Measurements from ENCODE around the gene ZDHHC8. TPM values are rescaled to one million over a fixed set of nuclear protein-coding genes. Genes with fewer than 3 reads are reported as not detected.

The ZDHHC8 gene
- total RNA-seq, 1 experiment from 2014 or later: 89.3 TPM

GRCh38 chr22:20127318-20127868 lies 4.2 kb upstream of the ZDHHC8 start (continued):
- TF ChIP-seq RAD21 (IDR thresholded peaks at IDR 0.05; ENCODE audit: low read depth): no peak
- TF ChIP-seq ELF1 (IDR thresholded peaks at IDR 0.05; ENCODE audit: borderline replicate concordance, low read depth): no peak
- TF ChIP-seq POLR2AphosphoS5 (IDR thresholded peaks at IDR 0.05; ENCODE audit: low read depth, low read length): no peak
- TF ChIP-seq SIN3A (IDR thresholded peaks at IDR 0.05; ENCODE audit: low read depth): no peak
- TF ChIP-seq JUND (IDR thresholded peaks at IDR 0.05): no peak
- no peak for TF ChIP-seq TCF7L2 (IDR thresholded peaks at IDR 0.05; ENCODE audit: borderline replicate concordance, extremely low read depth, insufficient read depth, insufficient read length)
- TF ChIP-seq ZFX (IDR thresholded peaks at IDR 0.05): no peak

GRCh38 chr22:20127869-20128618 lies 3.6 kb upstream of the ZDHHC8 start:
- H3K9me2 ChIP-seq (ENCODE audit: insufficient read depth): no peaks in the 10 kb centered on the region
- no peak overlapping the region for H3K4me3 ChIP-seq (replicated peaks in 1 of 2; ENCODE audit: low read depth in 1 of 2, low read length in 2 of 2)
- H3K4me2 ChIP-seq (ENCODE audit: low read length): no peak overlapping the region
- CTCF ChIA-PET: no interaction called here
- H2AFZ ChIP-seq (ENCODE audit: low read depth, low read length, poor library complexity, severe bottlenecking): no peak overlapping the region
- no peak overlapping the region for H3K9ac ChIP-seq (ENCODE audit: low read length)
- intact Hi-C loops (cut with micrococcal nuclease): no loop called here
- H3K36me3 ChIP-seq (ENCODE audit: control insufficient read depth in 1 of 2, insufficient read depth in 2 of 2, low read length in 2 of 2): peaks cover 19 to 34% of the 10 kb centered on the region in 2 experiments; a peak in 3 of 4 replicates
- RAD21 ChIA-PET (ENCODE audit: low non-redundant PET in 1 of 2, low total read pairs in 2 of 2, uncharacterized antibody in 2 of 2, unreplicated experiment in 2 of 2): no interaction called here
- no peak for DNase-seq (ENCODE audit: low read depth, low spot score)
- peaks cover 10 to 22% of the 10 kb centered on the region in 2 experiments; a peak in 3 of 4 replicates for H3K4me1 ChIP-seq (ENCODE audit: control insufficient read depth in 1 of 2, insufficient read depth in 2 of 2, low read length in 2 of 2)
- H3K9me3 ChIP-seq (ENCODE audit: control insufficient read depth in 1 of 2, insufficient read depth in 1 of 2, low read depth in 1 of 2, low read length in 2 of 2): no peaks in the 10 kb centered on the region
- peaks cover 30% of the 10 kb centered on the region for H3K79me2 ChIP-seq (ENCODE audit: insufficient read depth, low read length)
- no peak overlapping the region for H3K27ac ChIP-seq (ENCODE audit: low read depth, low read length)
- BruUV-seq (replicated peaks): no TSS peak
- POLR2A ChIA-PET: no interaction called here
- no peak for ATAC-seq
- no peaks in the 10 kb centered on the region for H3K27me3 ChIP-seq (ENCODE audit: insufficient read depth, low read length)
- TF ChIP-seq CBX3 (IDR thresholded peaks at IDR 0.05; ENCODE audit: low read depth) (no peak), REST (IDR thresholded peaks at IDR 0.05; ENCODE audit: low read depth) (no peak), ZNF274 (IDR thresholded peaks at IDR 0.05; ENCODE audit: low read depth, low read length) (no peak), POLR2A (IDR thresholded peaks at IDR 0.05; ENCODE audit: borderline replicate concordance, extremely low read depth, insufficient read depth, insufficient read length) (no peak), ELF1 (IDR thresholded peaks at IDR 0.05; ENCODE audit: borderline replicate concordance, low read depth) (no peak)
- H4K20me1 ChIP-seq (ENCODE audit: insufficient read depth): no peaks in the 10 kb centered on the region

All from HCT116 (cell line).